Fibroblast of lung (primary cell): ENCODE data around the gene DLG4. TPM values are rescaled to one million over a fixed set of nuclear protein-coding genes. Genes with fewer than 3 reads are reported as not detected.

Source experiments
- DNase-seq, 2 donors: peaks; one replicate each; pipeline versions ENCODE4 v3.0.0 to v3.0.0-alpha.2; 2010; ENCODE audit warnings: low read depth in 2 of 2
- H2AFZ ChIP-seq: 2 replicates; pipeline ENCODE4 v1.5.1; 2012; ENCODE audit warnings: low read length, control low read depth, inconsistent platforms
- H3K27ac ChIP-seq: 2 replicates; pipeline ENCODE4 v1.5.1; 2011; ENCODE audit warnings: low read length, control low read depth; ENCODE audit not compliant: insufficient read depth
- H3K27me3 ChIP-seq: 2 replicates; pipeline ENCODE4 v1.5.1; 2011; ENCODE audit warnings: mild to moderate bottlenecking, low read length; ENCODE audit not compliant: control insufficient read depth, insufficient read depth
- H3K36me3 ChIP-seq: 2 replicates; pipeline ENCODE4 v1.5.1; 2011; ENCODE audit warnings: low read length; ENCODE audit not compliant: control insufficient read depth, insufficient read depth
- H3K4me1 ChIP-seq: 2 replicates; pipeline ENCODE4 v1.5.1; 2011; ENCODE audit warnings: low read length; ENCODE audit not compliant: control insufficient read depth, insufficient read depth; ENCODE audit errors: extremely low read depth
- H3K4me2 ChIP-seq: 2 replicates; pipeline ENCODE4 v1.5.1; 2011; ENCODE audit warnings: low read length, control low read depth; ENCODE audit not compliant: insufficient read depth; ENCODE audit errors: extremely low read depth
- H3K4me3 ChIP-seq, 4 experiments: fragments of 200-600 bp in 1 of 4; sonication (generic) in 1 of 4; replicated peaks in 1 of 4; 2 replicates each; pipeline ENCODE4 v1.5.1; 2011 to 2016; ENCODE audit warnings: low read length in 4 of 4, low read depth in 3 of 4, mild to moderate bottlenecking in 3 of 4, control low read depth in 2 of 4, inconsistent platforms in 1 of 4, mixed read lengths in 1 of 4; ENCODE audit not compliant: insufficient read depth in 1 of 4; ENCODE audit errors: control extremely low read depth in 1 of 4
- H3K79me2 ChIP-seq: 2 replicates; pipeline ENCODE4 v1.5.1; 2012; ENCODE audit warnings: mild to moderate bottlenecking, low read length, inconsistent platforms; ENCODE audit not compliant: control insufficient read depth, insufficient read depth
- H3K9ac ChIP-seq: 2 replicates; pipeline ENCODE4 v1.5.1; 2011; ENCODE audit warnings: mild to moderate bottlenecking, low read length, control low read depth; ENCODE audit not compliant: insufficient read depth
- H3K9me3 ChIP-seq: 2 replicates; pipeline ENCODE4 v1.5.1; 2012; ENCODE audit warnings: low read depth, low read length; ENCODE audit not compliant: control insufficient read depth, insufficient read depth
- H4K20me1 ChIP-seq: 2 replicates; pipeline ENCODE4 v1.5.1; 2011; ENCODE audit warnings: low read length; ENCODE audit not compliant: control insufficient read depth, insufficient read depth; ENCODE audit errors: extremely low read depth
- CTCF ChIP-seq, 2 donors: IDR thresholded peaks in 1 of 2; conservative IDR thresholded peaks in 1 of 2; 1 replicate in 1 of 2; 2 replicates in 1 of 2; pipeline ENCODE4 v1.5.1; 2011 to 2012; ENCODE audit warnings: low read length in 2 of 2, control low read depth in 1 of 2, inconsistent platforms in 1 of 2, low read depth in 1 of 2, mild to moderate bottlenecking in 1 of 2
- EZH2 ChIP-seq: IDR thresholded peaks from 2 replicates; pipeline ENCODE4 v1.5.1; 2012; ENCODE audit warnings: low read length, control low read depth, mild to moderate bottlenecking; ENCODE audit errors: missing control alignments
- polyA plus RNA-seq, 2 donors: library from polyadenylated mRNA; depleted of rRNA in 1 of 2; stranded (reverse) in 1 of 2; unstranded in 1 of 2; fragments of >200 nt; gene quantifications; 2 replicates each; pipeline ENCODE4 v1.2.1, GENCODE V29; 2011 to 2012; ENCODE audit warnings: missing spikeins in 1 of 2
- total RNA-seq: library from RNA; depleted of rRNA; stranded (reverse); fragments of >200 nt; gene quantifications from 2 replicates; pipeline ENCODE4 v1.2.1, GENCODE V29; 2014

DLG4 gene
- total and polyA plus RNA-seq, 2 donors (not counting 1 experiment from before 2014, with no cell fraction given), result 11.3 to 22.0 TPM

GRCh38 chr17:7228920-7229319 lies 9.3 kb upstream of the DLG4 start:
- Histone ChIP-seq H3K36me3 (peaks cover 35% of the 10 kb centered on the region), H3K27me3 (no peaks in the 10 kb centered on the region), H3K9ac (no peak overlapping the region), H3K27ac (no peak overlapping the region), H3K79me2 (peaks cover 50% of the 10 kb centered on the region), H3K4me3 (no peak overlapping the region), H3K4me2 (no peak overlapping the region), H3K9me3 (no peaks in the 10 kb centered on the region), H3K4me1 (peaks cover 5% of the 10 kb centered on the region), H2AFZ (no peak overlapping the region), H4K20me1 (no peaks in the 10 kb centered on the region)
- no peak for DNase-seq
- TF ChIP-seq EZH2 (no peak), CTCF (conservative IDR thresholded peaks at IDR 0.05 in 1 of 2, IDR thresholded peaks at IDR 0.05 in 1 of 2; ENCODE audit: low read depth in 1 of 2, low read length in 2 of 2) (no peak)

- no peak overlapping the region for H3K4me2 ChIP-seq
- H3K79me2 ChIP-seq, result peaks cover 35% of the 10 kb centered on the region
- H3K27ac ChIP-seq, result no peak overlapping the region
- no peaks in the 10 kb centered on the region for H4K20me1 ChIP-seq
- no peak overlapping the region for H3K9ac ChIP-seq
- peaks cover 3% of the 10 kb centered on the region for H3K4me1 ChIP-seq
- H3K4me3 ChIP-seq, result no peak overlapping the region
- H2AFZ ChIP-seq, result no peak overlapping the region
- H3K27me3 ChIP-seq, result no peaks in the 10 kb centered on the region
- no peak for DNase-seq
- H3K36me3 ChIP-seq, result peaks cover 51% of the 10 kb centered on the region
- no peaks in the 10 kb centered on the region for H3K9me3 ChIP-seq
- no peak for TF ChIP-seq CTCF (conservative IDR thresholded peaks at IDR 0.05 in 1 of 2, IDR thresholded peaks at IDR 0.05 in 1 of 2; ENCODE audit: low read depth in 1 of 2, low read length in 2 of 2)
- TF ChIP-seq EZH2, result no peak
These were observed 7.4 kb upstream of the DLG4 start for GRCh38 chr17:7226721-7227710.

DNA sequence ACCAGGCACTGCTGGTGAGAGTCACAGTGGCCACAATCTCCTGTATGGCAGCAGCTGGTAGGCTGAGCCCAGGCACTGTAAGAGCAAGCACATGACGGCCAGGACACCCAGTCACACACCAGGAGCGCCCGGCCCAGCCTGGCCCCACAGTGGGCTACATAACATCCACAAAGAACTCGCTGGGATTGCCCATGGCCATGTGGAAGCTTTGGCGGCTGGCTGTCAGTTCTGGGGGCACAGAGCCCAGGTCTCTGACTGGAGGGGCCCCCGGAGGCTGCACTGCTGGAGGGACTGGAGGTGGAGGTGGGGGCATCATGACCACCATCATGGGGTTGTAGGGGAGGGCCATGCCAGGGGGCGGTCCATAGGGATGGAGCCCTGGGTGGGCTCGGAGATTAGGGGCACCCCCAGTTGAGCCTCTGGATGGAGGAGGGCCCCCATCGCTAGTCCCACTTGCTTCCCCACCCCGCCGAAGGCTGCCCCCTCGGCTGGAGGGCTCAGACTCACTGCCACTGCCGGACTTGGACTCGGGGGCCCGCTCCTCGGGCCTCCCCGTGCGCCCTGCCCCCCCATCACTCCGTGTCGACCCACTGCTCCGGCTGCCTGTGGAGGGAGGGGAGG lies 6.2 kb upstream of the DLG4 start:
- Histone ChIP-seq H2AFZ (no peak overlapping the region), H3K27me3 (no peaks in the 10 kb centered on the region), H3K9me3 (no peaks in the 10 kb centered on the region), H3K4me2 (no peak overlapping the region), H3K36me3 (peaks cover 53% of the 10 kb centered on the region), H3K4me1 (peaks cover 2% of the 10 kb centered on the region), H3K9ac (no peak overlapping the region), H4K20me1 (no peaks in the 10 kb centered on the region), H3K4me3 (no peak overlapping the region), H3K27ac (no peak overlapping the region), H3K79me2 (peaks cover 32% of the 10 kb centered on the region)
- DNase-seq, result no peak
- TF ChIP-seq EZH2, result no peak
